GM23338 (cell line): ENCODE measurements around the gene MND1.

Source experiments
- CTCF ChIP-seq, 2 experiments: fragments of 200-600 bp in 1 of 2; sonication (generic) in 1 of 2; conservative IDR thresholded peaks; 2 replicates each; pipeline versions ENCODE4 v1.5.1 to v1.6.1; 2016 to 2017; ENCODE audit warnings: antibody characterized with exemption in 2 of 2, low read depth in 2 of 2, mild to moderate bottlenecking in 2 of 2, moderate library complexity in 1 of 2
- EZH2 ChIP-seq: fragments of 200-600 bp; sonication (generic); IDR thresholded peaks from one replicate; pipeline ENCODE4 v1.8.0; 2017; ENCODE audit warnings: antibody characterized with exemption, mild to moderate bottlenecking, low read depth; ENCODE audit not compliant: unreplicated experiment
- EZH2phosphoT487 ChIP-seq: fragments of 200-600 bp; sonication (generic); IDR thresholded peaks from one replicate; pipeline ENCODE4 v1.8.1; 2018; ENCODE audit warnings: antibody characterized with exemption; ENCODE audit not compliant: unreplicated experiment
- JUNB ChIP-seq: IDR thresholded peaks from one replicate; pipeline ENCODE4 v1.6.1; 2016; ENCODE audit warnings: antibody characterized with exemption; ENCODE audit not compliant: unreplicated experiment
- NANOG ChIP-seq: IDR thresholded peaks from 2 replicates; pipeline ENCODE4 v1.6.1; 2016; ENCODE audit warnings: antibody characterized with exemption, borderline replicate concordance
- POLR2AphosphoS5 ChIP-seq: IDR thresholded peaks from 2 replicates; pipeline ENCODE4 v1.6.1; 2016; ENCODE audit warnings: antibody characterized with exemption, low read depth
- REST ChIP-seq: IDR thresholded peaks from one replicate; pipeline ENCODE4 v1.6.1; 2018; ENCODE audit warnings: antibody characterized with exemption; ENCODE audit not compliant: unreplicated experiment

- TF ChIP-seq EZH2 = no peak
- no peak for TF ChIP-seq CTCF (conservative IDR thresholded peaks at IDR 0.05; ENCODE audit: low read depth in 2 of 2)
- no peak for TF ChIP-seq NANOG
- no peak for TF ChIP-seq JUNB
- no peak for TF ChIP-seq POLR2AphosphoS5
- TF ChIP-seq EZH2phosphoT487 = no peak
- no peak for TF ChIP-seq REST
Measured at GRCh38 chr4:153322791-153323190, 21.7 kb upstream of the MND1 start.
